Brain microvascular endothelial cell (primary cell): ENCODE measurements around the gene OPA1.

Source experiments
- DNase-seq: peaks from one replicate; pipeline ENCODE4 v3.0.0-alpha.2; 2020
- H3K27ac ChIP-seq: fragments of 250-450 bp; sonication (Bioruptor Pico); 2 replicates; pipeline ENCODE4 v1.5.1; 2020; ENCODE audit warnings: mild to moderate bottlenecking, moderate library complexity
- H3K27me3 ChIP-seq: fragments of 250-450 bp; sonication (Bioruptor Pico); replicated peaks from 2 replicates; pipeline ENCODE4 v1.5.1; 2020; ENCODE audit warnings: mild to moderate bottlenecking
- H3K36me3 ChIP-seq: fragments of 250-450 bp; sonication (Bioruptor Pico); replicated peaks from 2 replicates; pipeline ENCODE4 v1.5.1; 2020; ENCODE audit warnings: mild to moderate bottlenecking
- H3K4me3 ChIP-seq: 2 replicates; pipeline ENCODE4 v1.5.1; 2011; ENCODE audit warnings: low read depth, mild to moderate bottlenecking, control low read depth, low read length, moderate library complexity
- in situ Hi-C: cut with HindIII; loops from 2 replicates; pipeline ENCODE4 v1.10.0; 2017; ENCODE audit warnings: low sequenced_read_pairs, low pct_ligation_motif_present
- TF ChIP-seq, protein P1 (sequence below): IDR thresholded peaks from 2 replicates; pipeline ENCODE4 v1.5.1; 2011; ENCODE audit warnings: low read depth, mild to moderate bottlenecking, moderate library complexity, low read length, control low read depth, inconsistent platforms; ENCODE audit errors: missing control alignments

OPA1 gene

GRCh38 chr3:193574488-193575070 lies 18.4 kb upstream of the OPA1 start:
- no peaks in the 10 kb centered on the region for H3K36me3 ChIP-seq
- no peak overlapping the region for H3K4me3 ChIP-seq
- no peak for DNase-seq
- in situ Hi-C loops = loop anchor here (25.0 kb wide), 1 partner anchor 762 kb away; no protein-coding TSS in a partner anchor
- no peaks in the 10 kb centered on the region for H3K27me3 ChIP-seq
- no peak overlapping the region for H3K27ac ChIP-seq
- TF ChIP-seq, protein P1, sequence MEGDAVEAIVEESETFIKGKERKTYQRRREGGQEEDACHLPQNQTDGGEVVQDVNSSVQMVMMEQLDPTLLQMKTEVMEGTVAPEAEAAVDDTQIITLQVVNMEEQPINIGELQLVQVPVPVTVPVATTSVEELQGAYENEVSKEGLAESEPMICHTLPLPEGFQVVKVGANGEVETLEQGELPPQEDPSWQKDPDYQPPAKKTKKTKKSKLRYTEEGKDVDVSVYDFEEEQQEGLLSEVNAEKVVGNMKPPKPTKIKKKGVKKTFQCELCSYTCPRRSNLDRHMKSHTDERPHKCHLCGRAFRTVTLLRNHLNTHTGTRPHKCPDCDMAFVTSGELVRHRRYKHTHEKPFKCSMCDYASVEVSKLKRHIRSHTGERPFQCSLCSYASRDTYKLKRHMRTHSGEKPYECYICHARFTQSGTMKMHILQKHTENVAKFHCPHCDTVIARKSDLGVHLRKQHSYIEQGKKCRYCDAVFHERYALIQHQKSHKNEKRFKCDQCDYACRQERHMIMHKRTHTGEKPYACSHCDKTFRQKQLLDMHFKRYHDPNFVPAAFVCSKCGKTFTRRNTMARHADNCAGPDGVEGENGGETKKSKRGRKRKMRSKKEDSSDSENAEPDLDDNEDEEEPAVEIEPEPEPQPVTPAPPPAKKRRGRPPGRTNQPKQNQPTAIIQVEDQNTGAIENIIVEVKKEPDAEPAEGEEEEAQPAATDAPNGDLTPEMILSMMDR = no peak

- in situ Hi-C loops = loop anchor here (25.0 kb wide), 1 partner anchor 773 kb away; no protein-coding TSS in a partner anchor
- Histone ChIP-seq H3K36me3 (no peaks in the 10 kb centered on the region), H3K4me3 (no peak overlapping the region), H3K27ac (no peak overlapping the region), H3K27me3 (no peaks in the 10 kb centered on the region)
- TF ChIP-seq, protein P1 = no peak
- DNase-seq = no peak
Measured at GRCh38 chr3:193585530-193585929, 7.5 kb upstream of the OPA1 start.

DNA sequence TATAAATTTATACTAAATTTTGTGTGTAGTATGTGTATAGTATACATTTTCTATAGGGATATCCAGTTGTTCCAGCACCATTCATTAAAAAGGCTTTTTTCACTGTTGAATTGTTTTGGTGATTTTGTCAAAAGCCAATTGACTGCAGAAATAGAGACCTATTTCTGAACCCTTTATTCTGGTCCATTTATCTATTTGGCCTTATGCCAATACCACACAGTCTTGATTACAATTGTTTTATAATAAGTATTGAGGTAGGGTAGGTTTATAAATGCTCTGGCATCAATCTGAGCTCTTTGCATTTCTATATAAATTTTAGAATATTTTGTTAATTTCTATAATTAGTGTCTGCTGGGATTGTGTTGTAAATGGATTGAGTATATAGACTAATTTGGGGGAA lies 6.5 kb upstream of the OPA1 start:
- H3K27me3 ChIP-seq = no peaks in the 10 kb centered on the region
- H3K27ac ChIP-seq = no peak overlapping the region
- no peak for DNase-seq
- in situ Hi-C loops = loop anchor here (25.0 kb wide), 1 partner anchor 774 kb away; no protein-coding TSS in a partner anchor
- H3K36me3 ChIP-seq = no peaks in the 10 kb centered on the region
- no peak overlapping the region for H3K4me3 ChIP-seq
- TF ChIP-seq, protein P1 = no peak

GRCh38 chr3:193589129-193589528 lies 3.9 kb upstream of the OPA1 start:
- Histone ChIP-seq H3K4me3 (no peak overlapping the region), H3K36me3 (no peaks in the 10 kb centered on the region), H3K27ac (no peak overlapping the region), H3K27me3 (no peaks in the 10 kb centered on the region)
- no peak for DNase-seq
- TF ChIP-seq, protein P1 = no peak
- in situ Hi-C loops = loop anchor here (25.0 kb wide), 1 partner anchor 777 kb away; no protein-coding TSS in a partner anchor

DNA sequence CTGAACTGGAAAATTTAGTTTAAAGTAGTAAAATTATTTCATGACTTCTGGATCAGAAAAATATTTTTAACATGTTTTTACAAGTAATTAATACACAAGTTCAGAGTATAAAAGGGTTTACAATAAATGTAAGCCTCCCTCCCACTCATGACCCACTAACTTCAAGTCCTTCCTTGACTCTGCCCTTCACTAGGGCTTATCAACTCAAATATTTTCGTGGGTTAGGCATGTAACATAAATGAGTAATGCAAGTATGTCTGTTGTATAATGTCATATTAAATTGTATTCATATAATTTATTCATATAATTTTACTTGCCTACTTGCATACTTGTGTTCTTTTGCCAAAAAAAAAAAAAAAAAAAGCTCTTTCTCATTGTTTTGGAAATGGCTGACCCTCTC lies 3.4 kb upstream of the OPA1 start:
- Histone ChIP-seq H3K27me3 (no peaks in the 10 kb centered on the region), H3K36me3 (no peaks in the 10 kb centered on the region), H3K4me3 (no peak overlapping the region), H3K27ac (no peak overlapping the region)
- in situ Hi-C loops = loop anchor here (25.0 kb wide), 1 partner anchor 777 kb away; no protein-coding TSS in a partner anchor
- DNase-seq = peak; percentile 16
- TF ChIP-seq, protein P1 = no peak
